ENCODE data around the gene TEX2.

The TEX2 gene

DNA sequence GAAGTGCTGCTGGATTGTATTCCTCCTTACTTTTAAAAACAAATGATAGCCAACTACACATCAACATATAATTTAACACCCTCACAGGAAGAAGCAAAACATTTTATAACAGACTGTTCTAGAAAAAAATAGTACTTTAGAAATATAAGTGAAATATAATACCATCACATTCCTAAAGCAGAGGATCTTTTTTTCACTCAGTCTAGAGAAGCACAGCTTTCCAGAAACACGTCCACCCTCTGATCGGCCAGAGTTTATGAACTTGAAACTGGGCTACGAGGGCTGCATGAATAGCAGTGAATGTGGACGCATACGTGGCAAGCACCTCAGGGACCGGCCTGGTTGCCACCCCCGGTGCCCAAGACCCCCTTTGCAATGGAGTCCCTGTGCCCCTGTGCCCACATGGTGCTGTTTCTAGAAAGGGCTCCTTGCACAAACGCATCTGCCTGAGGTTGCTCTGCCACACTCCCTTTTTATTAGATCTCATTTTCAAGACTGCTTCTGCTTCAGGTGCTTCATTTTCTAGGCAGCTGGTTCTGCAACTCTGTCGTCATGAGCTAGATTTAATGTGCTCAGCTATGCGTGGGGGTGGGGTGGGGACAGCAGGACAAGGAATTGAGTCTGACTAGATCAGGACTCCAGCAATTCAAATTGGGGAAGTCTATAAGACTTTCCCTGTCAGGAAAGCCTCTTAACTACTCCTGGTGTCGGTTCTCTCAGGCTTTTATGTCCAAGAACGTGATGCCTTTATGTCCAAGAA lies 104.0 kb downstream of the TEX2 start:
- no peak for DNase-seq

DNA sequence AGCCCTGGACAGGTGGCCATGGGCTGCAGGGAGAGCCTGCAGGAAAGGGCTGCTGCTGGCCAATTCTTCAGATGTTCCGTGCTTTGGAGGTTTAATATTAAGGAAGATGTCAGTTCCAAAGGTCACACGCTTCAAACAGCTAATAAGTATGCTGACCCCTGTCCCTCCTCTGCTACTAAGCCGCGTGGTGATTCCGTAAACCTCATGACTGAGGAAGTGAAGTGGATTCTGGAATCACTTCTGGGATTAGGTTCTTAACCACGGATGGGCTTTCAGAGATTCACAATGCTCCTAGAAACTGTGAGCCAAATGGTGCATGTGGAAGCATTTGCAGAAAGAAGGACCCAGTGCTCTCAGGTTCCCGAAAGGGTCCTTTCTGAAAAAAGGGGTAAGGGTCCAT lies 104.7 kb downstream of the TEX2 start:
- no peak for DNase-seq

DNA sequence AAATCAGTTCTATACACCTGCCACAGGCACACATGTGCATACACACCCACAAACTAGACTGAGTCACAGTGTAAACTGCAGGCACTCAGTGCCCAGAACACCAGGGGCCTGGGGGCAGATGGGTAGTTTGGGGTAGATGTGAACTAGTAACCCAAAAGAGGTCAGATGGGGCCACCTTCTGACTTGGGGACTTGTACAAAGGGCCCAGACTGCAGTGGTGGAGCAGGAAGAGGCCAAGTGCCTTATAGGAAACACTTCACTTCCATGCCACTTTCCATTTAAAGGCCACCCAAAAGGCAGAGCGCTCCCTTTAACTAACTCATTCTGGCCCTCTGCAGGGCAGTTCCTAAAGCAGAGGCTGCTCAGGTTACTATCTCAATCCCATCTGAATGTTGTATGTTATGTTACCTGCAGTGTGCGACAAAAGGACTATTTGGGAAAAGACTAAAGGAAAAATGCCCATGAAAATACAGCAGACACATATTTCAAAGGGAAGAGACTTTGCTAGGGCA lies 105.3 kb downstream of the TEX2 start:
- no peak for DNase-seq

DNA sequence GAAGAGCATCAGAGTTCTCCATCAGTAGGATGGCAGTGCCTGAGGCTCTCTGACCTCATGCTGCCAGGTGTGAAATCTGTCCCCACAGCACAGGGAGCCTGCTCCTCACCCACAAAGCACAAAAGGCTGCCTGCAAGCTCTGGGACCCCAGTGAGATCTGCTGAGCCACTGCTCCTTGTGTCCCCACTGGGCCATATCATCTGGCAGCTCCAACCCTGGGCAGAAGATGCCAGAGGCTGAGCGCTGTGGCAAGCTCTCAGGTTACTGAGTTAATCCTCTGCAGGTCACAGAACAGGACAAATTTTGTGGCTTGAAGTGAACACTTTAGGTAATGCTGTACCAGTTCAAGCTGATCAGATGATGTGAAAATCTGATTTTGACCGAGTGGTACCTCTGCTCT lies 106.4 kb downstream of the TEX2 start:
- DNase-seq = peak in 2 of 56 donors; percentile 13 to 49

DNA sequence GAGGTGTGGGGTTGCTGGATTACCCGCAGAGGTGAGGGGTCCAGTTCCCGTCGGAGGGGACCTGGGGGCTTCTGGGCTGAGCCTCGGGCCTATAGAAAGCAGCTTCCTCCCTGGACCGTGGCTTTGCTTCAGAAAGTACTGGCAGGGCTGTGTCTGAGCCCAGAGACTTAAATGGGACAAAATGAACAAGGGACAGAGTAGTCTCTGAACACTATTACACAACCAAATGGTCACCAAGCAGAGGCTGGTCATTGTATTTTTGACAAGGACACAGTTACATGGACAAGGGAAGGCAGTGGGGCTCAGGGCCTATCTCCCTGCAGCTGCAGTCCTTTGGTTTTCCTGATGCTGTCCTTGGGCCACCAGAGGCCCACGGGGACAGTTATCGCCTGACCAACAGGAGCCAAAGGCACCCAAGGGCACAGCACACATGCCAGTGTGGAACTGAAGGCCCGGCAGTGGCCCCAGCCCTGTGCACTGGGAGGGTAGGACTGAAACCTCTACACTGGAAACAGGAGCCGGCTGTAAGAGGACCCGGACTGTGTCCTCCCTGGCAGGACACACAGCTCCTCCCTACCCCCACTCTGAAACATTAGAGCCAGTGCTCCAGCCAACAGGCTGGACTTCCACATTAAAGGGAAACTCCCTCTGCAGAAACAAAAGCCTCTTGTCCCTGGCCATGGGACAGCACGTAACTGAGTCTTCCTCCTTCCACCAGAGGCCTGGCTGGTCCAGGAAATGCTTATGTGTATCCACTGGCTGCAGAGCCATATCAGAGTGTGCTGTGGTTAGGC lies 107.1 kb downstream of the TEX2 start:
- peak in 54 of 56 donors; percentile 25 to 94 (median 77) for DNase-seq

DNA sequence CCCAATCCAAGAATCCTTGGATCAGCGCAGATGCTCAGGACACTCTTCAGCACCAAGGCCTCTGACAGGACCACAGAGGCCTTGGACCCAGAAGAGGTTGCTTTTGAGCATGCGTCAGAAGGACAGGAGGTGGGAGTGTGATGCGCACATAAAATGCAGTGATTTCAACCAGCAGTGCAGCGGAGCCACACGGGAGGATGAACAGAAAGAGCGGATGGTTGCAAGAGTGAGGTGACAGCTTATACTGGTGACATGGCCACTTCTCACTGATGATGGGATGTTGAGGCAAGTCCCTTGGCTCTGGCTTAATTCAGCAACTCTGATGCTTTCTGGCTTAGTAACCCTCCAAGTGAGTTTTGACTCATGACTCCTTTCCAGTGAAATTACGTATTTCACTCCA lies 107.9 kb downstream of the TEX2 start:
- no peak for DNase-seq

DNA sequence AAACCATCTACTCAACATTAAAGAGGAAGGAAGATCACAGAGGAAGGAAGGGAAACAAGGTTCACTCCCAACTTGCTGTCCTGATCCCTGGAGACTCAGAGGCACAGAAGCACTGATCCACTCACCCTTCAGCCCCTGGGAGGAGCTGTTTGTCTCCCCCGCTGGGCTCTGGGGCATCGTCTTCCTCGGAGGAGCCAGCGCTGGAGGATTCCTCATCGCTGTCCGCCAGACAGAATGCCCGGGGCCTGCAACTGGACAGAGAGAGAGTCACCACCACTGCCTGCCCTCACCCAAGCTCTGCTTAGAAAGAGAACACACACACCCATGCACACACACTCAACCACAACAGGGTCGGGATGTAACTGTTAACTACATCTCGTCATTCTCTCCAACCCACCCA lies 108.3 kb downstream of the TEX2 start:
- DNase-seq = peak in 17 of 56 donors; percentile 6 to 51 (median 31)

DNA sequence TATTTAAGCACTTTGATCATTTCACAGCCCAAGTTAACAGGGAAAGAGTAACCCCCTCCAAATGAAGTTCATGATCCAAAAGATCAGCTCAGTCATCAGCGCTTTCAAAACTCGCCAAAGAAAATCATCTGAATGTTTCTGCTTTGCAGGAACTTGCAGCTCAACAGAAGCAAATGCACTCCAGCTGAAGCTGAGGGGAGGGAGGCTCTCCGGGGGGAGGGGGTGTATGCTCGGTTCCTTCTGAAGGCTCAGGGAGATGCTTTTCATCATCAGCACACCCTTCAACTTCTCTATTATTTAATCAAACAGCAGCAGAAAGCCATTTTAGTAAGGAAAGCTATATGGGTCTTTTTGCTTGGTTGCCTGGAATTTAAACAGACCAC lies 108.8 kb downstream of the TEX2 start:
- no peak for DNase-seq

DNA sequence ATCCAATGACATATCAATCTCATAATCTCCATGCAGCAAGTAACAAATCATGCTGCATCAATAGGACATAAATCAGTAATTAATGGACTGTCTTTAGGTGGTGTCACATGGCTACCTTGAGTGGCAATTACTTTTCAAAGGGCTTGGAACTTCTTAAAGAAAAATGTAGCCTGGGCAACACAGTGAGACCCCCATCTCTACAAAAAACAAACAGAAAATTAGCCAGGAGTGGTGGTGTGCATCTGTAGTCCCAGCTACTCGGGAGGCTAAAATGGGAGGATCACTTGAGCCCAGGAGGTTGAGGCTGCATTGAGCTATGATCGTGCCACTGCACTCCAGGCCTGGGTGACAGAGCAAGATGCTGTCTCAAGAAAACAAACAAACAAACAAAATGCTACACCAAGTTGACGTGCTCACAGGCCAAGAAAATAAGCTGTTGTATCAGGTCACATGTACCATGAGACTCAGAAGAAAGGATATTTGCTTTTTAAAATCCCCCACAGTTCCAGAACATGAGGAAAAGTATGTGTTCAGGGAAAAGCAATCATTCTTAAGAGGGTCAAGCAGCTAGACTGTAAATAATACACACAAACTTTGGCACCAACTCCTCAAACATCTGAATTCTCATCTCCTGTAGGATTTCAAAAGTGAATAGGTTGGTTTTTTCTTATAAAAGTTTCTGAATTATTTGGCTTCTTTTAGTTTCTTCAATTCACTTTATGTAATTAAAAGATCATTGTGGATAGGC lies 109.3 kb downstream of the TEX2 start:
- no peak for DNase-seq

DNA sequence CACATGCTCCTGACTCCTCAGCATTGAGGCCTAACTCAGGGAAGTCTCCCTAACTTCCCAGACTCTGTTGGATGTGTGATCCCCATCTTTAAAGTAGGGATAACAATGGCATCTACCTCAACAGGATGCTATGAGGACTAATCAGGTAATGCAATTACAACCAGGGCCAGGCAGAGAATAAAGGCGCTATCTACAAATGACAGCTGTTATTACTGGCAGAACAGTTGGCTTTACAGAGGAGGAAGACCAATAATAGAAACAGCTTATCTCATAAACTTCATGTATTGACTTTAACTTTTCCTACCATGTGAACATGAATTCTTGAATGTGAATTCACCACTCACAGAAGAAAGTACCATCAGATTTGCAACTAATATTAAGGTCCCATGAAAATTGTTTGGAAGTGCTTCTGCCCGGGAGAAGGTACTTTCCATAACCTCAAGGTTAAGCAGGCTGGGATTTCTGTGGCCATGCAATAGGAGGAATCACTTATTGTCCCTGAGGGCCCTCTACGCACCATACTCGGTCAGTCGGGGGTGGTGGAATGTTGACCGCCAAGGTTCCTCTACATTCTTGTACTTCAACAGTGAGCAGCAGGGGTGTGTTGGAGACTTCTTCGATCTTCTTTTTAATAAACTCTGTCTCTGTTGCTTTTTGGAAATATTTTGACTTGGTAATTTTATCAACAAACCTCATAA lies 110.5 kb downstream of the TEX2 start:
- no peak for DNase-seq

DNA sequence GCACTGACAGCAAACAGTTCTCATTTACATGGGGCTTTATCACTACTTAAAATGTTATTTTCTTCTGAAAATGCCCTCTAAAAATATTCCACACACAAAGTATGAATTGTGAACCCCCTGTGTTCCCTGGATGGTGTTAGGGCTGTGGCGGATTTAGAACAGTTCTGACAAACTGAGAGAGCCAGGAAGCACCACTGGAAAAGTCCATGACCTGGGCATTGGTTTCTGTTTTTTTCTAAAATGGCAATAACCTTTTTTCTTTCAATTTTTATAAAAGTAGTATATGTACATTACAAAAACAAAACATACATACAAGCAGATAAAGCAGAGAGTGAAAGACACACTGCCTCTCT lies 112.1 kb downstream of the TEX2 start:
- DNase-seq = no peak

DNA sequence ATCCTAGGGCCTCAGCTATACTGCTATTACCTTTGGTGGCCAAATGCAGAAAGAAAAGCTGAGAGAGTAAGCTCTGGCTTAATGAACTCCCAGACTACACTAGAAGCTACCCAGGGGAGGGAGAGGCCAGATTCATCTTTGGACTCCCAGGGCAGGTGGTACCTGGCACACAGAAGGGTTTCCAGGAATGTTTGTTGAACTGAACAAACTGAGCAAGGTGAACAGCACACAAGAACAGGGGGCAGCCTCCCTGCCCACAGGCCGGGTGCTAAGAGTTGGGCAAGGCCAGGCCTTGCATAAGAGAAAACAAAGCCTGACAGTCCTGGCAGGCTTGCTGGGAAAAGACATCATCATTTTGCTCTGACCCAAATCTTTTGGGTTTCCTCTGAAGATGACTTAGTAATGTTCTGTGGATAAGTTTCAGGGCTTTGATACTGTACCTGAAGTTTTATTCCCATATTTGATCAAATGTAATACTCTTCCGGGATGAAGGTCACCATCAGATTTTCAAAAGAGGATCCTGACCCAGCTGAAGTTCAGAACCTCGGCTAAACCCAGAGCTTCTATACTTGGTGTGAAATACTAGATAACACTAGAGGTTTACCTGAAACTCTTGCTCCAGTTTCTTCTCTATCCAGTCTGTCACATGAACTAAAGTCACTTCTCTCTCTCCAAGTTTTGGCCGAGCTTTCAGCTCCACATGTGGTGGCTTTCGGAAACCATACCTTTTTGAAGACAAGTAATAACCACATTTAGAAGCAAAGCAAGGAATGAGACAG lies 112.6 kb downstream of the TEX2 start:
- peak in 1 of 56 donors; percentile 14 for DNase-seq

DNA sequence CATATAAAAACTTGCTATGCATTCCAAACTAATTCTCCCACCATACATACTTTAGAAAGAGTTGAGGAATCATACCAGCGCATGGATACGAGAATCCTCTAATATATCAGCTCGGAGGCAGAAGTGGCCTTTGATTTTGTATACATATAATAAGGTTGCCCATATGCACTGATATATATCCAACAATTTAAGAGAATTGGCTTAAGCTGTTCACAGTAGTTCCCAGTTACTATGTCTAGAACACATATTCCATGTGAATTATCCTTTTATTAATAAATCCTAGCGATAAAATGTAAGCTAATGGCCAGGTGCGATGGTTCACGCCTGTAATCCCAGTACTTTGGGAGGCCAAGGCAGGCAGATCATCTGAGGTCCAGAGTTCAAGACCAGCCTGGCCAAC lies 113.9 kb downstream of the TEX2 start:
- DNase-seq = no peak

DNA sequence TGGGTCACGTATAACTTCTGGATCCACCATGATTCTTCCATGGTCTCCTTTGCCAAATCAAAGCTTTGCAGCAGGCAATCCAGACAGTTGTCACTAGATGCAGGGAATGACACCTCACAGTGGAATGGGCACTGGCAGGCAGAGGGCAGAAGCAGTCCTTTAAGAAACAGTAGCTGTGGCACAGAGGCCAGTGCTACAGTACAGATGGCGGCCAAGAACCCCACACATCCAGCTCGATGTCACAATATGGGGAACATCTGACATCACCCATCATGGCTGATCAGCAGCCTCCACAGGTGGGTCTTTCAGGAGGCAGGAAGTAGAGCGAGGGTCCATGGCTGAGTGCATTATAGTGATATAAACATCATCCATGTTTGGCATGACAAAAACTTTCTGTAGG lies 114.4 kb downstream of the TEX2 start:
- DNase-seq = peak in 29 of 56 donors; percentile 5 to 73 (median 30)

DNA sequence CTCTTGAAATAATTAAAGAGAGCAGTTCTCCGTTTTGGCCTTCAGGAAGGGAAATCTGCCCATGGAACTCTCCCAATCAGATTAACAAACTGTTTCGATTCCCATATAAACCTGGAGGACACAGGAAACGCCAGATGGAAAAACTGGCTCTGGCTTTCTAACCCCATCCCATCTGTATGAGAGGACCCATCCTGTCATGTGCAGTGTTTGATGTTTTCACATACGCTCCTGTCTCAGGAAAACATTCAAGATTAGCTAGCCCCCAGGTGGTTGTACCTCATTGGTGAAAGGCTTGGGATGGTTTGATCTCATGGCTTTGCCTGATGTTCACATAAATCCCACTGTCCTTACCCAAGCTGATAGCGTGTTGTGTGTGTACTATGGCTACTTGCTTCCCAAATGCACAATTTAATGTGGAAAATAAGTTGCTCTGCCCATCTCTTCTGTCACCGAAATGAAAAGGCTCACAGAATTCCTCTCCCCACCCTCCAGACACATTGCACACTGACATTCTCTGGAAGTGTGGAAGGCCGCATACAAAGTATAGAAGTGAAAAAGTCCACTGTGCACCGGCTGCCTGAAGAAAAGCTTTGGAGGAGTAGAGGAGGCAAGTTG lies 114.9 kb downstream of the TEX2 start:
- DNase-seq = no peak

DNA sequence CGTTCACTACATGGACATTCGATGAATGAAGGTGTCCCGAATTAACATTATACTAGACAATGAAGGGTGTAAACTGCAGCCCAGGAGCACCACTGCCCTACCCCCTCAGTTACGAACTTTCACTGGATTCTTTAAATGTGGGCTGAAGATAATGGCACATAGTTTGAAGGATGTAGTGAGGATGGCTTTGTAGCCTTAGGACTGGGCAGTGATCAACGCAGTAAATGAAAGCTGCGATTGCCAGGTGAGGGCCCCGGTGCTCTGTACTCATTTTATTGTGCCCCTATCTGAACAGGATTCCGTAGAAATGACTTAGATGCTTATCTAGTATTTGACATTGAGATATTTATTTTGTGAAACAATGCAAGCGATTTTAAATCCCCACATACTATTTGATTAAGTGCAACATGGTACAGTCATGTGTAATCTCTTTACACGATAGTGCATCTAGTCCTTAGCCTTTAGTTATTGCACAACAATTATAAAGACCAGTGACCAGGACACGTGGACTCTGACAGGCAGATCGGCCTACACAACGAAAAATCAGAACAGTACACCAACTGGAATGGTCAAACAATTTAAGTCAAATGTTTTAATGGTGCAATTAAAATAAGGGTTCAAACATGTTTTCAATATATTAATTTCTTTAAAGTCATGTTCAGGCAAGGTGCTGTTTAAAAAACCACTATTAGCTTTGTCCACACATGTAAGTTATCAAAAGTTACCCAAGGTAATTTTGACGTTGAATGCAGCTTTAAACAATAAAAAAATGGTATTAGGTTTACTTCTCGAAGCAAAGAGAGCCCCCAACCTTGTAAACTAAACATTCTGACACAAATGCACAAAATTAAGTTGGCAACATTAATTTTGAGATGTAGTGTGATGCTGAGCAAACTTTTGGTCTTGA lies 115.7 kb downstream of the TEX2 start:
- DNase-seq = no peak

DNA sequence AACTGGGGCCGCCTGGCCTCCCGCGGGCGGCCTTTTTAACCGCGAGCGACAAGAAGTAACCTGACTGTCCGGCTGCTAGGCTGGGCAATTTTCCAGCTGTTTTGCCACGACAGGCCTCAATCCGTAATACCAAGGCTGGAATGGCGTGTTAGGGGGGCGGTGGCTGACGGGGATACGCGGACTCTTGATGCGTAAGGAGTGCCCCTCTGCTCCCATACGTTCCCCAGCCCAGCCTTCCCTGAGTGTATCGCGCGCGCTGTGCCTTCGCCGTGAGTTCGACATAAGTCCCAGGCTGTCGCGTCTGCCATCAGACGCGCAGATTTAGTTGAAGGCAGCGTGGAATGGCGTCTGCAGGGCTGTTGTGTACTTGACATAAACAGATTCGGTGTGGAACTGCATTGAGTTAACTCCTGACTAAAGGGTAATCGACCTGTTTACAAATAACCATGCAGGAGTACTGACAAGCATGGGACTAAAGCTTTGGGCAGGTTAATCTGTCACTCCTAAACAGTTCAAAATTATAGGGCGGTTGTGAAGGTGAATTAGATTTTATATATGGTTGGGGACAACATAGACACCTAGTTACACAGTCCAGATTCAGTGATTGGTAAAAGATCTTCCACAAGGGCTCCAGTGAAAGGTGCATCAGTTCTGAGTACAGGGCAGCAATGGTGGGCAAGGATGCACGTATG lies 116.5 kb downstream of the TEX2 start:
- peak in 39 of 56 donors; percentile 15 to 89 (median 55) for DNase-seq

DNA sequence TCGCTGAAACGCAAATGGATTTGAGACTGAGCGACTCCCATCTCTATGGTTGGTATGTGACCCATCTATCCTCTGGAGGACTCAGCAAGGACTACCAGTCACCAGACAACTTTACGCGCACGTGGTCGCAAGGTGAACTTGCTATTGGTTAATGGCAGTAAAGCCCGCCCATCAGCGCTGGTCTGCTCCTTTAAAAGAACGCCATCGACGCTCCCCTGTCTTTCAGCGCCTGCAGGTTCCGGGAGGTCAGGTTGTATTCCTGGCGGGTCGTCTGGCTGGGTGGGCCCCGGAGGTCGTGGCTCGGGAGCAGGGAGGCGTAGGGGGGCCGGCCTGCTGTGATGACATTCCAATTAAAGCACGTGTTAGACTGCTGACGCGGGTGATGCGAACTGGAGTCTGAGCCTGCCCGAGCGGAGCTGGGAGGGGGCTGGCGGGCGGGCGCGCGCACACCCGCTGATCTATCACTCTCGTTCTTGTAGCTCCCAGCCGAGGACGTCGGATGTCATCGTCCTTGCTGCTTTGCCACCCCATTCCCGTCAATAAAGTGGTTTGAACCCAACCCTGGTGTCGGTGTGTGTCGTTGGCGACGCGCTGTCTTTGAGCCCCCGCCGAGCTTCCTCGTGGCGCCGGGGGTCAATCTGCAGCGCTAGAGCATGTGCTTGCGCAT lies 117.2 kb downstream of the TEX2 start:
- peak in 55 of 56 donors; percentile 78 to 100 (median 97) for DNase-seq
